HepG2 (cell line): ENCODE results near the gene PRICKLE3.

Experiments
- CTCF ChIP-seq: sonication (generic); formaldehyde crosslinking; IDR thresholded peaks from 2 replicates; pipeline ENCODE4 v1.5.0; 2020; ENCODE audit warnings: mild to moderate bottlenecking, missing genetic modification reagents, moderate library complexity
- PCBP1 ChIP-seq: fragments of 200-400 bp; formaldehyde crosslinking; IDR thresholded peaks from 2 replicates; pipeline ENCODE4 v1.6.1; 2017; ENCODE audit warnings: mild to moderate bottlenecking, low read depth, low read length, borderline replicate concordance
- POLR2AphosphoS5 ChIP-seq: IDR thresholded peaks from 2 replicates; pipeline ENCODE4 v1.6.1; 2012; ENCODE audit warnings: low read depth, low read length
- ZSCAN25 ChIP-seq: sonication (generic); formaldehyde crosslinking; IDR thresholded peaks from 2 replicates; pipeline ENCODE4 v1.8.0; 2022; ENCODE audit warnings: mild to moderate bottlenecking, missing genetic modification reagents
- TF ChIP-seq, protein P1 (sequence below): sonication (generic); formaldehyde crosslinking; IDR thresholded peaks from 2 replicates; pipeline ENCODE4 v1.5.0; 2020; ENCODE audit warnings: missing genetic modification reagents, mild to moderate bottlenecking, borderline replicate concordance

DNA sequence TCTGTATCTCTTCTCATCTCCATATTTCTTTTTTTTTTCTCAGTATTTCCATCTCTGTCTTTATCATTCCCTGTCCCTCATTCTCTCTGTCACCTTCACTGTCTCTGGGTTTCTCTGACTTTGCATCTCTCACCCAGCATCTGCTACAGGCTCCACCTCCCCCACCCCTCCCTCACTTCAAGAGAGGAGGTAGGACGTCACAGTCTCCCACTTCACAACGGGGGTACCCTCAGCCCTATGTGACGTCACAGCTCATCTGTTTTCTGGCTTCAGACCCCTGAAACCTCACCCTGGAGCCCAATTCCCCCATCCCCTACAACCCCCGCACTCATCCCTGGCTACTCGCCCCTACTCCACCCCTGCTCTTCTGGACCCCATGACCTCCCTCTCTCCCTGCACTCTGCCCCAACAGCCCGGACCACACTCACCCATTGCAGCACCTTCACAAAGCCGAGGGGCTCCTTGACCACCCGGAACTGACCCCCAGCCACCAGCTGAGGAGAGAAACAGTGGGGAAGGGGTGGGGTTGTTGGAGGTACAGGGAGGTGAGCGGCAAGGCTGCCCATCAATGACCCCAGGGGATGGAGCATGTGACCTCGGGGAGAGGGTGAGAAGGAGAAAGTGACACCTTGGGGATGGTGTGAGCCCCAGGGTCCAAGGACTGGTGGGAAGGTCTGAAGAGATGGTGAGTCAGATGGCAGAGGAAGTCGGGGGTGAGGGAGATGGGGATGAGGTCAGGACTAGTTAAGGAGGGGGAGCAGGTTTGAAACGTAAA is 12.6 kb upstream of the PRICKLE3 start:
- no peak for TF ChIP-seq PCBP1
- TF ChIP-seq POLR2AphosphoS5: no peak
- no peak for TF ChIP-seq CTCF (CRISPR knock-in tag)
- TF ChIP-seq, protein P1, sequence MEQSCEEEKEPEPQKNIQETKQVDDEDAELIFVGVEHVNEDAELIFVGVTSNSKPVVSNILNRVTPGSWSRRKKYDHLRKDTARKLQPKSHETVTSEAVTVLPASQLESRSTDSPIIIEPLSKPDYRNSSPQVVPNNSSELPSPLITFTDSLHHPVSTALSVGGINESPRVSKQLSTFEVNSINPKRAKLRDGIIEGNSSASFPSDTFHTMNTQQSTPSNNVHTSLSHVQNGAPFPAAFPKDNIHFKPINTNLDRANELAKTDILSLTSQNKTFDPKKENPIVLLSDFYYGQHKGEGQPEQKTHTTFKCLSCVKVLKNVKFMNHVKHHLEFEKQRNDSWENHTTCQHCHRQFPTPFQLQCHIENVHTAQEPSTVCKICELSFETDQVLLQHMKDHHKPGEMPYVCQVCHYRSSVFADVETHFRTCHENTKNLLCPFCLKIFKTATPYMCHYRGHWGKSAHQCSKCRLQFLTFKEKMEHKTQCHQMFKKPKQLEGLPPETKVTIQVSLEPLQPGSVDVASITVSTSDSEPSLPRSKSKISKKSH: no peak
- no peak for TF ChIP-seq ZSCAN25 (CRISPR knock-in tag)
